HG03469 (cell line): ENCODE measurements around the gene BOD1L2.

Experiments used
- ATAC-seq: cut with Tn5 transposase; IDR thresholded peaks from one replicate; pipeline ENCODE4 v1.9.1; 2021; ENCODE audit warnings: mild to moderate bottlenecking, moderate library complexity, moderate number of reproducible peaks; ENCODE audit not compliant: unreplicated experiment

BOD1L2 gene

GRCh38 chr18:57146956-57147636, at the start of gene BOD1L2:
Gene BOD1L2 (plus strand): TSS chr18:57147087. CDS start chr18:57147313, 226 bp downstream.
- no peak for ATAC-seq

GRCh38 chr18:57107140-57107832, 39.6 kb upstream of the BOD1L2 start:
- no peak for ATAC-seq

DNA sequence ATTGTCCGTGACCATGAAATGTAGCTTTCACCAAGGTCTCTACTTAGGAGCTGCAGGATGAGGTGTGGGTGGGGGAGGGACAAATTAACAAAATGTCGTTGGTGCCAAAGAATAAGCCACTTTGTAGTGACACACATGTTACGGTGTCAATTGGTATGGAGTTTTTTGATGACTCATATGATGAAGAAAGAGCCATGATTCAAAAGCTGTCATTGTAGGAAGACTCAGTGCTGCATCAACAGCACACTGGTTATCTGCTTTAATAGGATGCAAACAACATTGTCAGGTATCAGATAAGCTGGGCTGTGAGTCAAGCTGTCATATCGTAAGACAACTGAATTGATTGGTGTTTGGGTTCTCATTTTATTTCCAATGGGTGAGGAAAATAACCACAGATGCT, 36.6 kb upstream of the BOD1L2 start:
- no peak for ATAC-seq

- ATAC-seq = no peak
These were observed 33.0 kb upstream of the BOD1L2 start for GRCh38 chr18:57113799-57114420.

GRCh38 chr18:57116598-57117132, 30.2 kb upstream of the BOD1L2 start:
- ATAC-seq = no peak

GRCh38 chr18:57121542-57122112, 25.3 kb upstream of the BOD1L2 start:
- no peak for ATAC-seq

GRCh38 chr18:57122936-57123510, 23.9 kb upstream of the BOD1L2 start:
- ATAC-seq = no peak

DNA sequence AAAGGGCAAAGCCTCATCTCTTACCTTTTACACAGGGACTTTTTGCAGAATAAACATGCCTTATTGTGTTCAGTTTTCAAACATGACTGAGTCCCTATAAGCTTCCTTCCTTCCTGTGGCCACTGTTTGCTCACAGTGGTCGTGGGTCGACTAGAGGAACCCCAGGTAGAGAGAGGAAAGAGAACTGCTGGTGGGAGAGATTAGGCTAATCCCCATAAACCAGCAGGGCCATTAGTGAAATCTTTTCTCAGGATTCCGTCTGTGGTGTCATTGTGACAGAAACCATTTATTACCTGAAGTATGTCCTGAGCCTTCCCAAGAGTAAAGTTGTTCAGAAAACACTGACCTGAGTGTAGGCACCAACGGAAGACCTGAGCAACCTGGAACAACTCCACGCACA, 21.3 kb upstream of the BOD1L2 start:
- no peak for ATAC-seq

DNA sequence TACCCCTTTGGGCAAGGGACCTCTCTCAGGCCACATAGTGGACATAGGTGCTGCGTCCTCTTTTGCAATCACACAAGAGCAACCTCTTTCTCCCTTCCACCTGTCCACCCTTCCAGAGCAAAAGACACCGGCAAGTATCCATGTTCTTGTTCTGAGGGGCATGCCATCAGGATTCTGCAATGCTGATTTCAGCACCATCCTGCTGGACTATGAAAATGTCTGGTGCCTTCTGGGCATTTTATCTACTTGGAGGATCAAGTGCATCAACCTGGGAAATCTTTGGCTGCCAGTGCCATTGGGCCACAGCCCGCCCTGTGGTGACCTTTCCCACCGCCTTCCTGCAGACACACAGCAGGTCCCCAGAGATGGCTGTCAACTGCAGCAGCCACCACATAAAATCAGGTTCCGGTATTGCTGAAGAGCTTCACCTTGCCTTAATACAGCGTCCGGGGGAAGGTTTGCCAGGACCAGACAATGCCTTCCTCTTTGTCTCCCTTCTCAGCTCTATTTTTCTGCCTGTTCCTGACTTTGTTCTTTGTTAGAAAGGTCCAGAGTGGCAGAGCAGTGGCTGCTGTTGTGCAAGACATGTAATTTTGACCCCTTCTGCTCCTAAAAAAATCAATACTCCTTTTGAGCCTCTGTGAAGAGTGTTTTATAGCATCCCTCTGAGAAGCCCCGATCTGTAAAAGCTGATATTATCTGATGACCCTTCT, 18.5 kb upstream of the BOD1L2 start:
- no peak for ATAC-seq

DNA sequence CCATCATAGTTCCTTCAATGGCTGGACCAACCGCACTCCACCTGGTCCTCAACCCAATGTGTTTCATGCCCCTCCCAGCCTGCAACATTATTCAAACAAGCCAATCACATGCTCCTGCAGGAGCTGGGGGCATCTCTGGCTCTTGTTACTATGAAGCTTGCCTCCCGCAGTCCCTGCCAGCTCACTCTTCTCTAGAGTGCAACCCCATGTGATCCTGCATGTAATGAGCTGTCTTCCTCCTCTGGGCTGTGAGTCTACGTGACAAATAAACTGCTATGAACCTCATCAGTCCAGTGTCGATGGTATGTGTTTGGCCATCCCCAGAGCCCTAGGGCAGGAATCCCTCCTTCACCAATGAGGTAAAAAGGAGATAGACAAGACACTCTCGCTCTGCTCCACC, 15.8 kb upstream of the BOD1L2 start:
- ATAC-seq = no peak

- ATAC-seq = no peak
These were observed 15.1 kb upstream of the BOD1L2 start for GRCh38 chr18:57131782-57132181.

GRCh38 chr18:57134618-57135135, 12.2 kb upstream of the BOD1L2 start:
- ATAC-seq = no peak

GRCh38 chr18:57135699-57136098, 11.2 kb upstream of the BOD1L2 start:
- no peak for ATAC-seq

DNA sequence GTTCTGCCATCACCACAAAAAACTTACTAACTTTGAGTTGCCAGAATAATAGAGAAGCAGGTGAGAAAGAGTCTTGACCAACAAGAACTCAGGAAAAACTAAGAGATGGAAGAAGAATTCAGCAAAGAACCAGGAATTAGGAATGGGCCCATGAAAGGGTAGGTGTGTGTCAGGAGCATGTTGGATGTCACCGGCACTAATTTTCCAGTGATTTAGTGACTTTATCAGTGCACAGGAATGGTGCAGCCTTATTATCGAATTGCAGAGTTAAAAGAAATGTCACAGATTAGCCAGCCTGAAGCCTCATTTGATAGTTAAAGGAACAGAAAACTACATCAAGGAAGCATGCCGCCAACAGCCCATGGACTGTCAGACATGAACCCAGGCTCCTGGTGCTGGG, 9.0 kb upstream of the BOD1L2 start:
- ATAC-seq = no peak

- ATAC-seq = no peak
These were observed 5.4 kb upstream of the BOD1L2 start for GRCh38 chr18:57141208-57142129.

GRCh38 chr18:57142324-57142723, 4.6 kb upstream of the BOD1L2 start:
- ATAC-seq = no peak

- no peak for ATAC-seq
These were observed 3.6 kb upstream of the BOD1L2 start for GRCh38 chr18:57143265-57143664.

GRCh38 chr18:57148263-57148662, 1.4 kb downstream of the BOD1L2 start:
- no peak for ATAC-seq

DNA sequence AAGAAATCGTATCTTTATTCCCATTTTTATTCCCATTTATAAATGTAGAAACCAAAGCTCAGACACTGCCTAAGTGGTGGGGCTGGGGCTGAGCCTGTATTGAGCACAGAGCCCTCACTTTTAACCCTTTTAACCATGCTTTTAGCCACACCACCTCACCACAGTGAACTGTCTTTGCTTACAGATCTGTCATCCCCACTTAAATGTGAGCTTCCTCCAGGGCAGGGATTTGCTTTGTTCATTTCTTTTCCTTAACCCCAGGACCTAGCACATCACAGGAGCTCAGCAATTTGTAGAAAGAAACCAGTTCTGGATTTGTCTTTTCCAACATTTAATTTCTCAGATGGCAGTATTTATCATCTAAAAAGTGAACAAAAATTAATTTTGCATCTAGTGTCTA, 2.2 kb downstream of the BOD1L2 start:
- ATAC-seq = no peak
